PC-3 (cell line): ENCODE data around the gene NSMF.

Source experiments
- CTCF ChIP-seq: fragments of 300-600 bp; sonication (generic); conservative IDR thresholded peaks from 2 replicates; pipeline ENCODE4 v1.5.1; 2017; ENCODE audit warnings: antibody characterized with exemption, low read depth, mild to moderate bottlenecking, low read length
- EZH2 ChIP-seq: fragments of 300-600 bp; sonication (generic); IDR thresholded peaks from one replicate; pipeline ENCODE4 v1.6.1; 2017; ENCODE audit warnings: antibody characterized with exemption, mild to moderate bottlenecking, low read length; ENCODE audit not compliant: unreplicated experiment
- EZH2phosphoT487 ChIP-seq: fragments of 300-600 bp; sonication (generic); IDR thresholded peaks from 2 replicates; pipeline ENCODE4 v1.6.1; 2018; ENCODE audit warnings: mild to moderate bottlenecking, antibody characterized with exemption, low read length, borderline replicate concordance

GRCh38 chr9:137428841-137429545 is 30.1 kb downstream of the NSMF start:
- TF ChIP-seq CTCF, result no peak
- TF ChIP-seq EZH2, result no peak
- no peak for TF ChIP-seq EZH2phosphoT487
